ENCODE data around the gene AQP7.

The AQP7 gene

GRCh38 chr9:33354651-33355211, 47.6 kb downstream of the AQP7 start:
- Histone ChIP-seq H3K36me3 (ENCODE audit: control insufficient read depth in 2 of 2, insufficient read depth in 1 of 2, low read length in 2 of 2) (peaks cover 0 to 16% of the 10 kb centered on the region in 2 experiments), H3K4me3 (ENCODE audit: low read depth, low read length) (no peak overlapping the region), H3K9me3 (ENCODE audit: control insufficient read depth, insufficient read depth, low read depth, low read length) (no peaks in the 10 kb centered on the region), H3K4me1 (ENCODE audit: control insufficient read depth, insufficient read depth, low read length) (peaks cover 11% of the 10 kb centered on the region), H3K27ac (ENCODE audit: extremely low read depth, low read depth, low read length) (0 out of 2 replicates have a peak overlapping the region, but pooled peaks have one; percentile 36)
- CTCF ChIA-PET: interaction anchor here (0.5 to 1.6 kb wide), 5 partner anchors 20 to 383 kb away, joined by 3 to 20 read pairs (median 3); no protein-coding TSS in a partner anchor
- 0 out of 2 replicates have a peak, but pooled peaks have one; percentile 17 for TF ChIP-seq FEZF1 (tag by site-specific recombination; IDR thresholded peaks at IDR 0.05)
- TF ChIP-seq ZNF843 (tag by site-specific recombination; IDR thresholded peaks at IDR 0.05): 0 out of 2 replicates have a peak, but pooled peaks have one; percentile 14
- no peak for TF ChIP-seq SP2 (tag by site-specific recombination; IDR thresholded peaks at IDR 0.05)
- TF ChIP-seq ZNF169 (tag by site-specific recombination; IDR thresholded peaks at IDR 0.05): no peak
- no peak for TF ChIP-seq GLI2 (tag by site-specific recombination; IDR thresholded peaks at IDR 0.05; ENCODE audit: borderline replicate concordance, low read depth)
- TF ChIP-seq ZNF629 (tag by site-specific recombination; IDR thresholded peaks at IDR 0.05): 0 out of 2 replicates have a peak, but pooled peaks have one; percentile 19
- TF ChIP-seq ZNF596 (tag by site-specific recombination; IDR thresholded peaks at IDR 0.05): no peak
- no peak for TF ChIP-seq ZNF391 (tag by site-specific recombination; IDR thresholded peaks at IDR 0.05; ENCODE audit: borderline replicate concordance, low read depth)
- TF ChIP-seq ZNF660 (tag by site-specific recombination; IDR thresholded peaks at IDR 0.05): no peak
- TF ChIP-seq ZXDB (tag by site-specific recombination; IDR thresholded peaks at IDR 0.05): peak; percentile 76
- TF ChIP-seq ZSCAN18 (tag by site-specific recombination; IDR thresholded peaks at IDR 0.05): no peak
- peak; percentile 84; the same call in 1 of the 2 replicates for TF ChIP-seq OVOL3 (tag by site-specific recombination; IDR thresholded peaks at IDR 0.05)
- TF ChIP-seq ZNF544 (tag by site-specific recombination; IDR thresholded peaks at IDR 0.05): no peak
- TF ChIP-seq ZIC2 (tag by site-specific recombination; IDR thresholded peaks at IDR 0.05): no peak
- TF ChIP-seq PRDM6 (tag by site-specific recombination; IDR thresholded peaks at IDR 0.05): 0 out of 2 replicates have a peak, but pooled peaks have one; percentile 29
- no peak for TF ChIP-seq ZEB2 (tag by site-specific recombination; IDR thresholded peaks at IDR 0.05)
- POLR2A ChIA-PET: no interaction called here

GRCh38 chr9:33351547-33351946, 50.8 kb downstream of the AQP7 start:
- CTCF ChIA-PET: interaction anchor here (0.9 to 1.8 kb wide), 3 partner anchors 23 to 371 kb away, joined by 3 to 10 read pairs (median 3); no protein-coding TSS in a partner anchor
- Histone ChIP-seq H3K4me3 (ENCODE audit: low read depth, low read length) (no peak overlapping the region), H3K36me3 (ENCODE audit: control insufficient read depth in 2 of 2, insufficient read depth in 1 of 2, low read length in 2 of 2) (peaks cover 13 to 41% of the 10 kb centered on the region in 2 experiments), H3K4me1 (ENCODE audit: control insufficient read depth, insufficient read depth, low read length) (peaks cover 11% of the 10 kb centered on the region), H3K27ac (ENCODE audit: extremely low read depth, low read depth, low read length) (no peak overlapping the region), H3K9me3 (ENCODE audit: control insufficient read depth, insufficient read depth, low read depth, low read length) (no peaks in the 10 kb centered on the region)
- TF ChIP-seq ZNF707 (tag by site-specific recombination; IDR thresholded peaks at IDR 0.05): no peak
- no peak for TF ChIP-seq PRDM6 (tag by site-specific recombination; IDR thresholded peaks at IDR 0.05)
- no peak for TF ChIP-seq ZNF23 (tag by site-specific recombination; IDR thresholded peaks at IDR 0.05; ENCODE audit: borderline replicate concordance)
- POLR2A ChIA-PET: no interaction called here

Measured in HEK293 (cell line).